ENCODE results near the gene SAA1.

- TF ChIP-seq, protein P1, sequence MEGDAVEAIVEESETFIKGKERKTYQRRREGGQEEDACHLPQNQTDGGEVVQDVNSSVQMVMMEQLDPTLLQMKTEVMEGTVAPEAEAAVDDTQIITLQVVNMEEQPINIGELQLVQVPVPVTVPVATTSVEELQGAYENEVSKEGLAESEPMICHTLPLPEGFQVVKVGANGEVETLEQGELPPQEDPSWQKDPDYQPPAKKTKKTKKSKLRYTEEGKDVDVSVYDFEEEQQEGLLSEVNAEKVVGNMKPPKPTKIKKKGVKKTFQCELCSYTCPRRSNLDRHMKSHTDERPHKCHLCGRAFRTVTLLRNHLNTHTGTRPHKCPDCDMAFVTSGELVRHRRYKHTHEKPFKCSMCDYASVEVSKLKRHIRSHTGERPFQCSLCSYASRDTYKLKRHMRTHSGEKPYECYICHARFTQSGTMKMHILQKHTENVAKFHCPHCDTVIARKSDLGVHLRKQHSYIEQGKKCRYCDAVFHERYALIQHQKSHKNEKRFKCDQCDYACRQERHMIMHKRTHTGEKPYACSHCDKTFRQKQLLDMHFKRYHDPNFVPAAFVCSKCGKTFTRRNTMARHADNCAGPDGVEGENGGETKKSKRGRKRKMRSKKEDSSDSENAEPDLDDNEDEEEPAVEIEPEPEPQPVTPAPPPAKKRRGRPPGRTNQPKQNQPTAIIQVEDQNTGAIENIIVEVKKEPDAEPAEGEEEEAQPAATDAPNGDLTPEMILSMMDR (IDR thresholded peaks at IDR 0.05): no peak
- TF ChIP-seq POLR2A (IDR thresholded peaks at IDR 0.05): no peak
Observed at GRCh38 chr11:18271206-18271605, 5.1 kb downstream of the SAA1 start.
